ENCODE results near the gene OR52A1. TPM values are rescaled to one million over a fixed set of nuclear protein-coding genes. Genes with fewer than 3 reads are reported as not detected.

Gene OR52A1
- total and polyA plus RNA-seq, 9 of the 15 experiments (the other 6 are each of a cell fraction or from before 2014, with no cell fraction given): under 0.01 to 0.33 (median 0.13) TPM; not detected in 3

DNA sequence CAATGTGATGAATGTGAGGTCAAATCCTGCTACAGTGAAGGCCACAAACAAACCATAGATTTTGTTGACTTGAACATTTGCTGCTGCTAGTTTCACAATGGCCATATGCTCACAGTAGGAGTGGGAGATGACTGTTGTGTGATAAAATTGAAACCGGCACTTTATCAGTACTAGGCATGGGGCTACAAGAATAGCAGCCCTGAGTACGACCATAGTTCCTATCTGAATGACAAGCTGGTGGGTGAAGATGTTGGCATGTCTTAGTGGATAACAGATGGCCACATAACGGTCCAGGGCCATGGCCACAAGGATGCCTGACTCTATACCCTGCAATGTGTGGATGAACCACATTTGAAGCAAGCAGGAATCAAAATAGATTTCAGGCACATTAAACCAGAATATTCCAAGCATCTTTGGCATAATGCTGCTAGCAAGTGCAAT lies 2.8 kb downstream of the OR52A1 start (continued):
- TF ChIP-seq TOE1 (IDR thresholded peaks at IDR 0.05; ENCODE audit: borderline replicate concordance) (0 out of 2 replicates have a peak, but pooled peaks have one; percentile 43), TOE1 (CRISPR knock-in tag; IDR thresholded peaks at IDR 0.05; ENCODE audit: borderline replicate concordance, low read depth) (no peak), ZNF23 (CRISPR knock-in tag; IDR thresholded peaks at IDR 0.05) (no peak), ZNF316 (IDR thresholded peaks at IDR 0.05) (no peak), ZKSCAN8 (CRISPR knock-in tag; IDR thresholded peaks at IDR 0.05) (peak; percentile 74; the same call in 1 of the 2 replicates), TAF9B (IDR thresholded peaks at IDR 0.05; ENCODE audit: partially characterized antibody) (no peak), SNIP1 (IDR thresholded peaks at IDR 0.05; ENCODE audit: low read depth) (no peak), KDM4B (IDR thresholded peaks at IDR 0.05; ENCODE audit: borderline replicate concordance in 2 of 2, low read depth in 1 of 2) (no peak), FOXA3 (CRISPR knock-in tag; conservative IDR thresholded peaks at IDR 0.05 in 1 of 2, IDR thresholded peaks at IDR 0.05 in 1 of 2) (peak in 1 of 2 experiments; percentile 50; a peak in 1 of 4 replicates), NFIC (IDR thresholded peaks at IDR 0.05) (peak; percentile 92), ZNF146 (CRISPR knock-in tag; IDR thresholded peaks at IDR 0.05; ENCODE audit: unreplicated experiment) (no peak), ZNF212 (CRISPR knock-in tag; IDR thresholded peaks at IDR 0.05) (no peak), NCOA6 (IDR thresholded peaks at IDR 0.05) (no peak), ADNP (tag; IDR thresholded peaks at IDR 0.05) (no peak), ZNF551 (CRISPR knock-in tag; IDR thresholded peaks at IDR 0.05) (no peak), ELF2 (CRISPR knock-in tag; IDR thresholded peaks at IDR 0.05) (no peak), TBL1XR1 (IDR thresholded peaks at IDR 0.05; ENCODE audit: low read length in 2 of 2) (peak in 1 of 2 experiments; percentile 84; a peak in 3 of 4 replicates), WHSC1 (IDR thresholded peaks at IDR 0.05; ENCODE audit: low read length) (no peak), HDGF (IDR thresholded peaks at IDR 0.05) (no peak), NFE2 (IDR thresholded peaks at IDR 0.05; ENCODE audit: low read depth) (peak; percentile 13; the same call in 1 of the 2 replicates)
- TF ChIP-seq, protein P1, sequence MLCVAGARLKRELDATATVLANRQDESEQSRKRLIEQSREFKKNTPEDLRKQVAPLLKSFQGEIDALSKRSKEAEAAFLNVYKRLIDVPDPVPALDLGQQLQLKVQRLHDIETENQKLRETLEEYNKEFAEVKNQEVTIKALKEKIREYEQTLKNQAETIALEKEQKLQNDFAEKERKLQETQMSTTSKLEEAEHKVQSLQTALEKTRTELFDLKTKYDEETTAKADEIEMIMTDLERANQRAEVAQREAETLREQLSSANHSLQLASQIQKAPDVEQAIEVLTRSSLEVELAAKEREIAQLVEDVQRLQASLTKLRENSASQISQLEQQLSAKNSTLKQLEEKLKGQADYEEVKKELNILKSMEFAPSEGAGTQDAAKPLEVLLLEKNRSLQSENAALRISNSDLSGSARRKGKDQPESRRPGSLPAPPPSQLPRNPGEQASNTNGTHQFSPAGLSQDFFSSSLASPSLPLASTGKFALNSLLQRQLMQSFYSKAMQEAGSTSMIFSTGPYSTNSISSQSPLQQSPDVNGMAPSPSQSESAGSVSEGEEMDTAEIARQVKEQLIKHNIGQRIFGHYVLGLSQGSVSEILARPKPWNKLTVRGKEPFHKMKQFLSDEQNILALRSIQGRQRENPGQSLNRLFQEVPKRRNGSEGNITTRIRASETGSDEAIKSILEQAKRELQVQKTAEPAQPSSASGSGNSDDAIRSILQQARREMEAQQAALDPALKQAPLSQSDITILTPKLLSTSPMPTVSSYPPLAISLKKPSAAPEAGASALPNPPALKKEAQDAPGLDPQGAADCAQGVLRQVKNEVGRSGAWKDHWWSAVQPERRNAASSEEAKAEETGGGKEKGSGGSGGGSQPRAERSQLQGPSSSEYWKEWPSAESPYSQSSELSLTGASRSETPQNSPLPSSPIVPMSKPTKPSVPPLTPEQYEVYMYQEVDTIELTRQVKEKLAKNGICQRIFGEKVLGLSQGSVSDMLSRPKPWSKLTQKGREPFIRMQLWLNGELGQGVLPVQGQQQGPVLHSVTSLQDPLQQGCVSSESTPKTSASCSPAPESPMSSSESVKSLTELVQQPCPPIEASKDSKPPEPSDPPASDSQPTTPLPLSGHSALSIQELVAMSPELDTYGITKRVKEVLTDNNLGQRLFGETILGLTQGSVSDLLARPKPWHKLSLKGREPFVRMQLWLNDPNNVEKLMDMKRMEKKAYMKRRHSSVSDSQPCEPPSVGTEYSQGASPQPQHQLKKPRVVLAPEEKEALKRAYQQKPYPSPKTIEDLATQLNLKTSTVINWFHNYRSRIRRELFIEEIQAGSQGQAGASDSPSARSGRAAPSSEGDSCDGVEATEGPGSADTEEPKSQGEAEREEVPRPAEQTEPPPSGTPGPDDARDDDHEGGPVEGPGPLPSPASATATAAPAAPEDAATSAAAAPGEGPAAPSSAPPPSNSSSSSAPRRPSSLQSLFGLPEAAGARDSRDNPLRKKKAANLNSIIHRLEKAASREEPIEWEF (CRISPR knock-in tag; IDR thresholded peaks at IDR 0.05): 0 out of 2 replicates have a peak, but pooled peaks have one; percentile 65
- TF ChIP-seq, protein P2, sequence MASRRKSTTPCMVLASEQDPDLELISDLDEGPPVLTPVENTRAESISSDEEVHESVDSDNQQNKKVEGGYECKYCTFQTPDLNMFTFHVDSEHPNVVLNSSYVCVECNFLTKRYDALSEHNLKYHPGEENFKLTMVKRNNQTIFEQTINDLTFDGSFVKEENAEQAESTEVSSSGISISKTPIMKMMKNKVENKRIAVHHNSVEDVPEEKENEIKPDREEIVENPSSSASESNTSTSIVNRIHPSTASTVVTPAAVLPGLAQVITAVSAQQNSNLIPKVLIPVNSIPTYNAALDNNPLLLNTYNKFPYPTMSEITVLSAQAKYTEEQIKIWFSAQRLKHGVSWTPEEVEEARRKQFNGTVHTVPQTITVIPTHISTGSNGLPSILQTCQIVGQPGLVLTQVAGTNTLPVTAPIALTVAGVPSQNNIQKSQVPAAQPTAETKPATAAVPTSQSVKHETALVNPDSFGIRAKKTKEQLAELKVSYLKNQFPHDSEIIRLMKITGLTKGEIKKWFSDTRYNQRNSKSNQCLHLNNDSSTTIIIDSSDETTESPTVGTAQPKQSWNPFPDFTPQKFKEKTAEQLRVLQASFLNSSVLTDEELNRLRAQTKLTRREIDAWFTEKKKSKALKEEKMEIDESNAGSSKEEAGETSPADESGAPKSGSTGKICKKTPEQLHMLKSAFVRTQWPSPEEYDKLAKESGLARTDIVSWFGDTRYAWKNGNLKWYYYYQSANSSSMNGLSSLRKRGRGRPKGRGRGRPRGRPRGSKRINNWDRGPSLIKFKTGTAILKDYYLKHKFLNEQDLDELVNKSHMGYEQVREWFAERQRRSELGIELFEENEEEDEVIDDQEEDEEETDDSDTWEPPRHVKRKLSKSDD (conservative IDR thresholded peaks at IDR 0.05; ENCODE audit: low read length): no peak
- TF ChIP-seq, protein P3, sequence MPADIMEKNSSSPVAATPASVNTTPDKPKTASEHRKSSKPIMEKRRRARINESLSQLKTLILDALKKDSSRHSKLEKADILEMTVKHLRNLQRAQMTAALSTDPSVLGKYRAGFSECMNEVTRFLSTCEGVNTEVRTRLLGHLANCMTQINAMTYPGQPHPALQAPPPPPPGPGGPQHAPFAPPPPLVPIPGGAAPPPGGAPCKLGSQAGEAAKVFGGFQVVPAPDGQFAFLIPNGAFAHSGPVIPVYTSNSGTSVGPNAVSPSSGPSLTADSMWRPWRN (IDR thresholded peaks at IDR 0.05; ENCODE audit: low read depth): peak; percentile 52; the same call in 1 of the 2 replicates
